K562 (cell line): Measurements from ENCODE around the gene GHITM. TPM values are rescaled to one million over a fixed set of nuclear protein-coding genes. Genes with fewer than 3 reads are reported as not detected.
A peak's percentile ranks its signal among the peaks of the same experiment; 100 is the strongest.

Source experiments
- ADNP ChIP-seq: fragments of 200-800 bp; sonication (Bioruptor generic); IDR thresholded peaks from 2 replicates; pipeline ENCODE4 v1.6.1; 2016; ENCODE audit warnings: missing genetic modification characterization, missing compliant biosample characterization
- BRD9 ChIP-seq: fragments of 450-650 bp; IDR thresholded peaks from 2 replicates; pipeline ENCODE4 v1.6.1; 2018; ENCODE audit warnings: low read depth; ENCODE audit not compliant: partially characterized antibody
- CLOCK ChIP-seq: fragments of 250-450 bp; sonication (Bioruptor Pico); IDR thresholded peaks from 2 replicates; pipeline ENCODE4 v1.4.0; 2020; ENCODE audit warnings: mild to moderate bottlenecking, moderate library complexity, borderline replicate concordance
- ETV1 ChIP-seq: fragments of 450-650 bp; conservative IDR thresholded peaks from 2 replicates; pipeline ENCODE4 v1.6.1; 2016; ENCODE audit warnings: missing genetic modification characterization, control low read depth, low read depth, missing compliant biosample characterization
- HDAC3 ChIP-seq: fragments of 450-650 bp; IDR thresholded peaks from 2 replicates; pipeline ENCODE4 v1.6.1; 2018; ENCODE audit warnings: borderline replicate concordance, mild to moderate bottlenecking, moderate library complexity; ENCODE audit not compliant: partially characterized antibody
- HMG20B ChIP-seq: fragments of 250-450 bp; sonication (Bioruptor Pico); IDR thresholded peaks from 2 replicates; pipeline ENCODE4 v1.5.0; 2021; ENCODE audit warnings: mild to moderate bottlenecking
- HNRNPK ChIP-seq: fragments of 200-400 bp; formaldehyde crosslinking; IDR thresholded peaks from one replicate; pipeline ENCODE4 v1.6.1; 2018; ENCODE audit warnings: mild to moderate bottlenecking, low read depth, low read length; ENCODE audit not compliant: poor library complexity, severe bottlenecking
- PRDM10 ChIP-seq: fragments of 450-650 bp; IDR thresholded peaks from 2 replicates; pipeline ENCODE4 v1.6.1; 2018; ENCODE audit not compliant: partially characterized antibody
- SMAD4 ChIP-seq: fragments of 250-450 bp; sonication (Bioruptor Pico); conservative IDR thresholded peaks from 2 replicates; pipeline ENCODE4 v1.8.0; 2021; ENCODE audit warnings: inconsistent platforms, mild to moderate bottlenecking, moderate library complexity
- SMARCA4 ChIP-seq: fragments of 450-650 bp; IDR thresholded peaks from 2 replicates; pipeline ENCODE4 v1.6.1; 2016
- TCF7 ChIP-seq: sonication (generic); IDR thresholded peaks from 2 replicates; pipeline ENCODE4 v1.6.1; 2016; ENCODE audit warnings: antibody characterized with exemption, borderline replicate concordance
- ZBTB33 ChIP-seq: sonication (generic); formaldehyde crosslinking; IDR thresholded peaks from 2 replicates; pipeline ENCODE4 v1.8.1; 2023; ENCODE audit warnings: mild to moderate bottlenecking, missing genetic modification reagents
- ZNF764 ChIP-seq: fragments of 250-450 bp; sonication (Bioruptor Pico); IDR thresholded peaks from 2 replicates; pipeline ENCODE4 v1.4.0; 2020; ENCODE audit warnings: low read depth, mild to moderate bottlenecking, moderate library complexity
- polyA plus RNA-seq, 8 experiments: library from polyadenylated mRNA; depleted of rRNA in 4 of 8; stranded (reverse) in 5 of 8; unstranded in 3 of 8; fragments of >200 nt; fragmentation: Nextera tagmentation in 2 of 8; fragmentation: Illumina TruSeq in 1 of 8; extraction: Ambion mirVana in 2 of 8; extraction: Trizol in 1 of 8; gene quantifications; 2 replicates each; pipeline versions ENCODE4 v1.2.1 to v1.2.3, GENCODE V29; 2011 to 2014; ENCODE audit warnings: inconsistent platforms in 1 of 8, missing spikeins in 1 of 8
- total RNA-seq, 7 experiments: library from RNA; depleted of rRNA in 6 of 7; stranded (reverse); fragments of >200 nt in 6 of 7; fragmentation: Illumina TruSeq in 2 of 7; extraction: Trizol in 2 of 7; gene quantifications; 2 replicates each; pipeline versions ENCODE4 v1.2.1 to v1.2.3, GENCODE V29; 2011 to 2021; ENCODE audit warnings: low replicate concordance in 1 of 7
- TF ChIP-seq, protein P1 (sequence below): fragments of 450-650 bp; formaldehyde crosslinking; IDR thresholded peaks from 2 replicates; pipeline ENCODE4 v1.4.0; 2020; ENCODE audit warnings: mild to moderate bottlenecking, moderate library complexity
- TF ChIP-seq, protein P2 (sequence below): fragments of 250-450 bp; sonication (Bioruptor Pico); IDR thresholded peaks from 2 replicates; pipeline ENCODE4 v1.8.0; 2022; ENCODE audit warnings: inconsistent platforms

The GHITM gene
- total and polyA plus RNA-seq, 9 of the 15 experiments (the other 6 are each of a cell fraction or from before 2014, with no cell fraction given): 322 to 1,258 (median 386) TPM

DNA sequence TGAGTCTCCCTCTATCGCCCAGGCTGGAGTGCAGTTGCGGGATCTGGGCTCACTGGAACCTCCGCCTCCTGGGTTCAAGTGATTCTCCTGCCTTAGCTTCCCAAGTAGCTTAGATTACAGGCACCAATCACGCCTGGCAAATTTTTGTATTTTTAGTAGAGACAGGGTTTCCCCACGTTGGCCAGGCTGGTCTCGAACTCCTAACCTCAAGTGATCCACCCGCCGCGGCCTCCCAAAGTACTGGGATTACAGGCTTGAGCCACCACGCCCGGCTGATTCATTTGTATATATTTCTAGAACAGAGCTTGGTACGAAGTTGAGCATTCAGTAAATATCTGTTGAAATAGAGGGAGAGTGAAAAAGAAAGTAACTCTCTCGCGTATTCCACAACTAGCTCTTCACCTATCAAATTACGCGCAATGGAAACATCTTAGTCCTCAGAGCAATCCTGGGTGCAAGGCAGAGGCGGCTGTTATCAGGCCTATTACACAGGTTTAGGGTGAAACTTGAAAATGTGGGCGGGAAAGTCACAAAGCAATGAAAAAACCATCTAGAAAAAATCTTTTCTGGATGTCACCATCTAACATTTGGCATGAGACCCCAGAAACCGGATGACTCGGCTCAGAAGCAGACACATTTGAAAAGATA lies 707 bp upstream of the GHITM start (continued):
- TF ChIP-seq CLOCK (CRISPR knock-in tag): no peak
- TF ChIP-seq, protein P1, sequence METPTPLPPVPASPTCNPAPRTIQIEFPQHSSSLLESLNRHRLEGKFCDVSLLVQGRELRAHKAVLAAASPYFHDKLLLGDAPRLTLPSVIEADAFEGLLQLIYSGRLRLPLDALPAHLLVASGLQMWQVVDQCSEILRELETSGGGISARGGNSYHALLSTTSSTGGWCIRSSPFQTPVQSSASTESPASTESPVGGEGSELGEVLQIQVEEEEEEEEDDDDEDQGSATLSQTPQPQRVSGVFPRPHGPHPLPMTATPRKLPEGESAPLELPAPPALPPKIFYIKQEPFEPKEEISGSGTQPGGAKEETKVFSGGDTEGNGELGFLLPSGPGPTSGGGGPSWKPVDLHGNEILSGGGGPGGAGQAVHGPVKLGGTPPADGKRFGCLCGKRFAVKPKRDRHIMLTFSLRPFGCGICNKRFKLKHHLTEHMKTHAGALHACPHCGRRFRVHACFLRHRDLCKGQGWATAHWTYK (CRISPR knock-in tag): no peak
- no peak for TF ChIP-seq TCF7
- peak; percentile 69 for TF ChIP-seq BRD9
- peak; percentile 84 for TF ChIP-seq ADNP (tag)
- peak; percentile 56 for TF ChIP-seq SMARCA4
- 0 out of 2 replicates have a peak, but pooled peaks have one; percentile 23 for TF ChIP-seq ETV1 (tag)
- TF ChIP-seq ZNF764 (CRISPR knock-in tag): no peak
- TF ChIP-seq HDAC3: peak; percentile 17
- no peak for TF ChIP-seq PRDM10
- TF ChIP-seq SMAD4 (CRISPR knock-in tag): no peak
- no peak for TF ChIP-seq HNRNPK
- no peak for TF ChIP-seq HMG20B
- peak; percentile 58 for TF ChIP-seq ZBTB33 (CRISPR knock-in tag)
- TF ChIP-seq, protein P2, sequence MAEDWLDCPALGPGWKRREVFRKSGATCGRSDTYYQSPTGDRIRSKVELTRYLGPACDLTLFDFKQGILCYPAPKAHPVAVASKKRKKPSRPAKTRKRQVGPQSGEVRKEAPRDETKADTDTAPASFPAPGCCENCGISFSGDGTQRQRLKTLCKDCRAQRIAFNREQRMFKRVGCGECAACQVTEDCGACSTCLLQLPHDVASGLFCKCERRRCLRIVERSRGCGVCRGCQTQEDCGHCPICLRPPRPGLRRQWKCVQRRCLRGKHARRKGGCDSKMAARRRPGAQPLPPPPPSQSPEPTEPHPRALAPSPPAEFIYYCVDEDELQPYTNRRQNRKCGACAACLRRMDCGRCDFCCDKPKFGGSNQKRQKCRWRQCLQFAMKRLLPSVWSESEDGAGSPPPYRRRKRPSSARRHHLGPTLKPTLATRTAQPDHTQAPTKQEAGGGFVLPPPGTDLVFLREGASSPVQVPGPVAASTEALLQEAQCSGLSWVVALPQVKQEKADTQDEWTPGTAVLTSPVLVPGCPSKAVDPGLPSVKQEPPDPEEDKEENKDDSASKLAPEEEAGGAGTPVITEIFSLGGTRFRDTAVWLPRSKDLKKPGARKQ (CRISPR knock-in tag): peak; percentile 38; the same call in 1 of the 2 replicates
